ENCODE data around the gene NOL7. TPM values are rescaled to one million over a fixed set of nuclear protein-coding genes. Genes with fewer than 3 reads are reported as not detected.

NOL7 gene
- total and polyA plus RNA-seq, 4 donors, result 25.6 to 43.0 (median 31.0) TPM

GRCh38 chr6:13669476-13669875, 54.3 kb downstream of the NOL7 start:
- TF ChIP-seq REST (IDR thresholded peaks at IDR 0.05) (no peak), RXRA (IDR thresholded peaks at IDR 0.05) (no peak), EGR1 (IDR thresholded peaks at IDR 0.05; ENCODE audit: low read depth in 2 of 2) (no peak), FOXA2 (IDR thresholded peaks at IDR 0.05) (no peak), CTCF (IDR thresholded peaks at IDR 0.05; ENCODE audit: low read depth, low read length, missing input control) (no peak), JUND (IDR thresholded peaks at IDR 0.05) (no peak), SP1 (IDR thresholded peaks at IDR 0.05) (no peak), GABPA (IDR thresholded peaks at IDR 0.05 in 1 of 2, conservative IDR thresholded peaks at IDR 0.05 in 1 of 2) (no peak), YY1 (IDR thresholded peaks at IDR 0.05) (no peak), RAD21 (IDR thresholded peaks at IDR 0.05) (no peak), MAX (IDR thresholded peaks at IDR 0.05) (no peak), ATF3 (IDR thresholded peaks at IDR 0.05) (no peak), NR2F2 (IDR thresholded peaks at IDR 0.05) (no peak)
- H3K36me3 ChIP-seq (ENCODE audit: control insufficient read depth in 4 of 4, insufficient read depth in 3 of 4, low read depth in 1 of 4, low read length in 3 of 4), result no peaks in the 10 kb centered on the region
- H3K4me1 ChIP-seq (ENCODE audit: control insufficient read depth in 4 of 4, insufficient read depth in 4 of 4, low read length in 3 of 4), result peaks cover 2 to 6% (median 4%) of the 10 kb centered on the region in 4 donors
- no peak overlapping the region for H3K27ac ChIP-seq (ENCODE audit: low read depth in 1 of 2, low read length in 2 of 2)
- 95% methylated on average over 5 of the region's 5 CpGs for WGBS
- H3K9ac ChIP-seq (ENCODE audit: low read depth in 1 of 2, low read length in 2 of 2), result no peak overlapping the region
- H3K4me3 ChIP-seq (ENCODE audit: low read depth in 1 of 3, low read length in 3 of 3), result no peak overlapping the region
- no peaks in the 10 kb centered on the region for H3K27me3 ChIP-seq (ENCODE audit: control insufficient read depth in 4 of 4, insufficient read depth in 4 of 4, low read length in 3 of 4)
- DNase-seq (ENCODE audit: low spot score), result no peak
- H3K9me3 ChIP-seq (ENCODE audit: control insufficient read depth in 4 of 4, low read length in 3 of 4), result no peaks in the 10 kb centered on the region

Other genes starting within 250 kb of the NOL7 start
- 10 to 100 TPM in 1 of 2 donors, 1 to 10 TPM in 1; 7.4 to 16.8 TPM for gene GFOD1, start 127.7 kb upstream of the NOL7 start, total RNA-seq
- 1 to 10 TPM; 2.6 TPM for gene GFOD1, start 127.7 kb upstream of the NOL7 start, polyA plus RNA-seq
- gene SIRT5, start 40.7 kb upstream of the NOL7 start, total RNA-seq, result 10 to 100 TPM in 1 of 2 donors, 1 to 10 TPM in 1; 9.6 to 12.6 TPM
- gene SIRT5, start 40.7 kb upstream of the NOL7 start, polyA plus RNA-seq, result 1 to 10 TPM; 7.5 to 8.1 TPM
- gene RANBP9, start 96.5 kb downstream of the NOL7 start, total RNA-seq, result 10 to 100 TPM; 18.6 to 25.2 TPM
- 1 to 10 TPM; 5.8 to 9.7 TPM for gene RANBP9, start 96.5 kb downstream of the NOL7 start, polyA plus RNA-seq
- gene MCUR1, start 199.2 kb downstream of the NOL7 start, total RNA-seq, result 1 to 10 TPM; 7.4 TPM
- gene MCUR1, start 199.2 kb downstream of the NOL7 start, polyA plus RNA-seq, result 10 to 100 TPM in 1 of 2 donors, 1 to 10 TPM in 1; 7.3 to 17.3 TPM

Data from liver (tissue), 9 donors.